HG03103 (cell line): ENCODE data around the gene RIPOR3.
"Not testable (repeated sequence)": the region's sequence is repeated elsewhere in the genome, so short reads cannot be mapped to it uniquely, and the experiment has no call there.

ENCODE experiments used
- ATAC-seq: cut with Tn5 transposase; IDR thresholded peaks from one replicate; pipeline ENCODE4 v1.9.1; 2021; ENCODE audit warnings: low read depth; ENCODE audit not compliant: unreplicated experiment

The RIPOR3 gene

DNA sequence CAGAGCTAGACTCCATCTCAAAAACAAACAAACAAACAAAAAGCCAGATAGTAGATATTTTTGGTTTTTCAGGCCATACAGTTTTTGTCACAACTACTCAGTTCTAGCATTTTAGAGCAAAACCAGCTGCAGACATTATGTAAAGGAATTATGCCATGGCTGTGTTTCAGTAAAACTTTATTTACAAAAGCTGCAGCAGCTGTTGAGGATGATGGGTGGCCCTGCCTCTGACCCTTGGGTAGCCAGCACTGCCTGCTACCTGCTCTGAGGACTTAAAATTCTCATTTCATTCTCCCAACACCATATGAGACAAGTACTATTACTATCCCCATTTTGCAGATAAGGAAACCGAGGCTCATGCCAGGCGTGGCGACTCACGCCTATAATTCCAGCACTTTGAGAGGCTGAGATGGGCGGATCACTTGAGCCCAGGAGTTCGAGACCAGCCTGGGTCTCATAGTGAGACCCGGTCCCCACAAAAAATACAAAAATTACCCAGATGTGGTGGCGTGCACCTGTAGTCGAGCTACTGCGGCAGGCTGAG is 56.3 kb downstream of the RIPOR3 start:
- ATAC-seq: no peak

DNA sequence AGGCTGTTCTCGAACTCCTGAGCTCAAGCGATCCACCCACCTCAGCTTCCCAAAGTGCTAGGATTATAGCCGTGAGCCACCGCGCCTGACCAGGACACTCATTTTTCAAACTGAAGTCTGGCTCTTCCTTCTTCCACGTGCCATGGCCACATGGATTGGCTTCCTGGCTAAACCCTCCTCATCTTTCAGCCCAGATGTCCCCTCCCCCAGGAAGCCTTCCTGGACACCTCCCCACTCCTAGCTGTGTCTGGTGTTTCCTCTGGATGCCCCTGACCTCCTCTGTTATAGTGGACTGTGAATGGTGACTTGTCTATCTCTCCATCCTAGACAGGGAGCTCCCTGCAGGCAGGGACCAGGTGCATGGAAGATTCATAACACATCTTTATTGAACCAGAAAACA is 57.2 kb downstream of the RIPOR3 start:
- ATAC-seq: no peak

DNA sequence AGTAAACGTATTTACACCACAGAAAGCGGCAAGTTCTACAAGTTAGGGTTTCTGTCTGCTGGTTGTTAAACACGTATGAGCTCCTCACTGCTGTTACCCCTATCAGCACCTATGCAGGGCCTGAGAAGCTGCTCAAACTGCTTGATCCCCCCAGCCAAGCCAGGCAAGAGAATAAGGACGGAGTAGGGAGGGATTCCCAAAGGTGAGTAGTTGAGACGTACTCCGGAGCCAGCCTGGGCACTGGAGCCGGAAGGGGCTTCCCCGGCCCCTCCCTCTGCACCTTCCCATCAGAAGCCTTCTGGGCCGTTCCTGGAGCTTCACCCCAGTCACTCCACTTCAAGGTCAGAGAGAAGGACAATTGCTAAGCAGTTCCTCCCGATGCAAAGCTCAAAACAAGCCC is 58.0 kb downstream of the RIPOR3 start:
- no peak for ATAC-seq

DNA sequence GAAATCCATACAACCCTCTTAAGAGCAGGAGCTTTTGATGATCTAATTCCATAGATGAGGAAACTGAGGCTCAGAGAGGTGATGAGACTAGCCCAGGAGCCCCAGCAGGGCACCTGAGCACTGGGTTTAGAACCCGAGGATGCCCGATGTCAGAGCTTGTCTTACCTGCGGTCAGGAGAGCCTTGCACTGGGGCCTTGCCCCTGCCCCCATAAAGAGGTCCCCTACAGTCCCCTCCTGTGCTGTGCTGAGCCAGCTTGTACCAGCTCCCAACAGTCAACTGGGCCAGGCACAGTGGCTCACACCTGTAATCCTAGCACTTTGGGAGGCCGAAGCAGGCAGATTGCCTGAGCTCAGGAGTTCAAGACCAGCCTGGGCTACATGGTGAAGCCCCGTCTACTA is 58.6 kb downstream of the RIPOR3 start:
- no peak for ATAC-seq

DNA sequence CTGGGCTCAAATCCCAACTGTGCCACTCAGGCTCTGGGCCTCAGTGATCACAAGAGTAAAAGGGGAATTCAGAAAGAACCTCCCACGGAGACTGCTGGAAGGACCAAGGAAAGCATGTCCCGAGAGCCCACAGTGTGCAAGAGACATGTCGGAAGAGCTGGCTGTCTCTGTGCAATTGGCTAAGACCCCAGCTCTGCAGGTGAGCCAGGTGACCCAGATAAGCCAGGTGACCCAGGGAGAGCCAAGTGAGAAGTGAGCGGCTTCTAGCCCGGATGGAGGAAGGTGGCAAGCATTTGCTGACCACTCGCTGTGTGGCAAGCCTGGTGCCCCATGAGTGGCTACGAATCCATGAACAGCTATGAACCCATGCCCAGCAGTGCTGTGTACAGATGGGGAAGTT is 59.1 kb downstream of the RIPOR3 start:
- ATAC-seq: no peak

DNA sequence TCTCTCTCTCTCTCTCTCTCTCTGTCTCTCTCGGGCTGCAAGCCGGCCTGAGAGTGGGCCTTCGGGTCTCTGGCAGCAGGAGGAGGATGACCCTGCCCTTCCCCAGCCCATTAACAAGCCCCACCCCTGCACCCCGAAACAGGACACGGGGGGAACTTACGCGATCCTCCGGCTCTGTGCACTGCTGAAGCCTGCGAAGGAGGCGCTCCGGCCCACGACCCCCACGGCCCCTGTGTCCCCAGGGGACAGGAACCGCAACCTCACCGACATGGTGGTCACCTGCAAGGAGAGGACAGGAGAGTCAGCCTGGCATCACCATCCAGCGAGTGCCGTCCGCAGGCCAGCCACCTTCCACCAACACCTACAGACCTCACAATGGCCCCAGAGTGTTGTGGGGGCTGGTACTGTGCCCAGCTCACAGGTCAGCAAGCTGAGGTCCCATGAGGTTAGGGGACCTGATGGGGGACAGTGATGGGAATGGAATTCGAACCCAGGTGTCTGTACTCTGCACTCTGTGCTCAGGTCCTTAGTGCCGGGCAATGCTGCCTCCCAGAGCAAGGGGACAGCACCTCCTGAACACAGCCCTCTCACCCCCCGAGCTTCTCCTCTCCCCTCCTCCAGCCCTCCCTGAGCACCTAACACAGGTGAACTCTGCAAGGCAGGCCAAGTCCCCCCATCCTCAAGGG is 60.6 kb downstream of the RIPOR3 start:
- ATAC-seq: no peak

DNA sequence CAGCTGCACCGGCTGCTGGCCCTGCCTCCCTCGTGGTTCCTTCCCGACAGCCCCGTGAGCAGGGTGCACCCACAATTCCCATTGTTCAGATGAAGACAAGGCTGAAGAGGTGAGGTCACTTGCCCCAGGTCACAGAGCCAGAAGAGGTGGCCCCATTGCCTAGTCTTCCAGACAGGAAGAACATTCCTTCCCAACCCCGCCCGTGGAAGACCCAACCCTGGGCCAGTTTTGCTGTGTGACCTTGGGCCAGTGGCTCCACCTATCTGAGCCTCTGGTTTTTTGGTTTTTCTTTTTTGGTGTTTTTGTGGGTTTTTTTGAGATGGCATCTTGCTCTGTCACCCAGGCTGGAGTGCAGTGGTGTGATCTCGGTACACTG is 61.7 kb downstream of the RIPOR3 start:
- no peak for ATAC-seq

DNA sequence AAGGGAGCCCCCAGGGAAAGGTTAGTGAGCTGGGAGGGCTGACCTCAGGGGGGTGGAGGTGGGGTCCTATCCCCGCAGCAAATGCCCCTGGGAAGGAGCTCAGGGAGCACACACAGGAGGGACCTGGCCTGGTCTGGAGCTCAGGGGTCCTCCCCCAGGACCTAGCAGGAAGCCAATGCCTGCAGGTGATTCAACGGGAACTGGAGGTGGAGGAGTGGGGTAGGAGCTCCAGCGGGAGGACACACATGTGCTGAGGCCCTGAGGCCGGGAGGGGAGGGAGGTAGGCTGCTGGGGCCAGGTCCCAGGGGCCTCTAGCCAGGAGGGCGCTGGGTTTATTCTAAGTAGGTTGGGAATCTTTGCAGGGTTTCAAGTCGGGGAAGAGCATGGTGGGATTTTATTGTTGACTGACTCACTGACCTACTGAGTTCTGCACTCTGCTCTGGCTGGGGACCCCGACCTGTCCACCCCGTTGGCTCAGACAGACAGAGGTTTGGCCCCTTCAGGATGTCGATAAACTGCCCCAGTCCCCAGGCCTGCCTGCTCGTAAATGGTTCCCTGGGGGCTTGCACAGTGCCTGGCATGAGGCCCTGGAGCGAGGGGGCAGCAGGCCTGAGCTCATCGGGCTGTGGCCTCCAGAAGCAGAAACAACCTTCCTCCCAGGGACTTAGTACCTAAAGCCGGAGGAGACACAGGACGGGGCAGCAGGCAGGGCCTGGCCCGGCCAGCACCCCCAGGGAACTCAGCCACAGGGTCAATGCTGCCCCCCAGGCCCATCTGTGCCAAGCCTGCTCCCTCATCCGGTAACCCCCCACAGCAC is 62.3 kb downstream of the RIPOR3 start:
- no peak for ATAC-seq

DNA sequence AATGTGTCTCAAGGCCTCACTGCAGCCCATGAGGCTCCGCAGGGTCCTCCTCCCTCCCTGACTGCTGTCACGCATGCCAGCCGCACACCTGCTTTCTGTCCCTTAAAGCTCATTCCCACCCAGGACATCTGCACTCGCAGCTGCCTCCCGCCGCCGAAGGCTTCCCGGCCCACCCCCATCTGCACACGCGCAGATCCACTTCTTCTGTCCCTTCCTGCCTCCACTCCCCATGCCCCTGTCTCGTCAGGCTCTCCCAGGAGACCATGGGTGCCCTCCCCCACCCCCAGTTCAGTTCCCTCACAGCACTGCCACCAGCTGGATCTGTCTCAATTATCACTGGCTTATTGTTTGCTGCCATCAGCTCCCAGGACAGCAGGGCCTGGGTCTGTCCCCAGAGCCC is 63.0 kb downstream of the RIPOR3 start:
- no peak for ATAC-seq

DNA sequence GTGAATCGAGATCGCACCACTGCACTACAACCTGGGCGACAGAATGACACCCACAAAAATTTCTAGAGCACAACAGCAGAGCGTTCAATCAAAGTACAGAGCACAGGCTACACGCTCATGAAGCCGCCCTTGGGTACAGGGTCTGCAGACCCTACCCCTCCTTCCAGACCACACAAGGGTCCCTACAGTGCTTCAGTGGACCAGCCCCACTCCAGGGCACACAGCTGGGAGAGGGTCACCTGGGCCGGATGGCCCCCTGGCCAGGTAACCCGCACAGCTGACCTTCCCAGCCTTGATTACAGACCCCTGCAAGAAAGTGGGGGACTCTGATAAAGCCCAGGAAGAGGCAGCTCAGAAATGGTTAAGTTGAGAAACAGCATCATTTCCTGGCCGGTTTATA is 63.6 kb downstream of the RIPOR3 start:
- no peak for ATAC-seq

DNA sequence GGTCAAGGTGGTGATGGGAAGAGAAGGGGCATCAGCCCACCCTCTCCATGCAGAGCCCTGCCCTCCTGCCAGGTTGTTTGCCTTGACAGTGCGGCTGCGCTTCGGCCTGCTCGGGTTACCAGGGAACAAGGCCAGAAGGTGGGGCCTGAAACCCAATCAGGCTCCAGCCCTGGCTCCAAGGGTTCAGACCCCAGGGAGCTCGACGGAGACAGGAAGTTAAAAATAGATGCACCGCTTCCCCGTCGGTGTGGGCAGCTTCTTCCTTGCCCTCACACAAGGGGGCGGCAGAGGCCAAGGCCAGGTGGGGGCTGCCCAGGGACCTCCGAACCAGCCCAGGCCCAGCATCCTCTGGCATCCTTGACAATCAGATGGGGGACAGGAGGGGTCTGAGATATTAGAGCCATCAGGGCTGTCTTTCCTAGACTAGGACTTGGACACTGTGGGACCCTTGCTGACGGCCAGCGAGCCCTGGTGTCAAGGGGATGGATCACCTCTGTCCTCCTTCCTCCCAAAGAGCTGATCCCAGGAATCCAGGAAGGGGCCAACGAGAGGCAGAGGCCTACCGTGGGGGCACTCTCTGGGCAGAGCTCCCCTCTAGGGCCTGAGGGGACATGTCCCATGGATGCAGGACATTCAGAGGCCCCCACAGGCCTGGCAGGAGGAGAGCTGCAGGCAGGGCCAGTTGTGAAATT is 65.2 kb downstream of the RIPOR3 start:
- no peak for ATAC-seq

DNA sequence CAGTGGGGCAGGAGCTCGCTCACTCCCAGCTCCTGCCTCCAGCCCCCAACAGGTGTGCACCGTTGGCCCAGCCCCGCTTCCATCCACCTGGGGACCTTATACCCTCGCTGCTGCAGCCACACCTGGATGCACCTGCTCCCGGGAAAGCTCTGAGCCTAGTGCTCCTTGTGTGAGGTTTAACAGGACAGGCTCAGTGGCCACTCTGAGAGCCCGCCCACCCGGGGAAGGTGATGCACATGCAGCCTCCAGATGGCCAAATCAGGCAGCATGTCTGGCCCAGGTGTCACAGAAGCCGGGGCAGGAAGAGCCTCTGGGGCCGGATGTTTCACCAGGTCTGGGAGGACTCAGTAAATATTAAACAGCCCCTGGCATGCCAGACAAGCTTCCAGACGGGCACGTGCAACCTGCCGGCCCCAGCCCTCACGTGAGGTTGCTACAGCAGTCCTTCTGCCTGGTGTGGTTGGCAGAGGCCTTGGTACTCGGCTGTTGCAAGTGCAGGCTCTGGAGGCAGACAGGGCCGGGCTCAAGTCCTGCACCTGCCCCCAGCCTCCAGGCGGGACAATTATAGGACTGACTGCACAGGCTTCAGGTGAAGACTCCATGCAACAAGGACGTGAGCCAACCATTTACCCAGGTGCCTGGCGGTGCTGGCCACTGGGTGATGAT is 66.9 kb downstream of the RIPOR3 start:
- ATAC-seq: no peak

DNA sequence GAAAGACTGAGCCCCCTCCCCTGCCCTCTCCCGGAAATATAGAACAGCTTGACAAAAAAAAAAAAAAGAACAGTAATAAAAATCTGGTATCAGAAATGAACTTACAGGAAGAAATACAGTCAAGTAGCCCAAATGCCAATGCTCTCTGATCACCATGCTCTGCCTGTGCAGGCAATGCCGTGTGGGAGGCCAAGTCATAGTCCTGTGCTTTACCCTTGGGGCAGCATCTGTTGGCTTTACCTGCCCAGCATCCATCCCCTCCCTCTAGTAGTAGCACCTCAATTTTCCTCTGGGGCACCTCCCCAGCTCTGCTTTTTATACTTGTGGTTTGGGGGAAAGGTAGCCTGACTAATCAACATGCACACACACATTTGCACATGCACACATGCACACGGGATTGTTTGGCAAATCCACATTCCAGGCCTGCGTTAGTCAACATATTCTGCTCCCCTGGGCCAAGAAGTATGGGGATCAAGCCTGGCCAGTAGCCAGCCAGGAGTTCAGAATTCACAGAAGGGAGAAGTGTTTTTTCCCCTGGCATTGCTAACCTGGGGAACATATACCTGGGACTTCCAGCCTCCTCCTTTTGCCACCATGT is 70.2 kb downstream of the RIPOR3 start:
- ATAC-seq: no peak

DNA sequence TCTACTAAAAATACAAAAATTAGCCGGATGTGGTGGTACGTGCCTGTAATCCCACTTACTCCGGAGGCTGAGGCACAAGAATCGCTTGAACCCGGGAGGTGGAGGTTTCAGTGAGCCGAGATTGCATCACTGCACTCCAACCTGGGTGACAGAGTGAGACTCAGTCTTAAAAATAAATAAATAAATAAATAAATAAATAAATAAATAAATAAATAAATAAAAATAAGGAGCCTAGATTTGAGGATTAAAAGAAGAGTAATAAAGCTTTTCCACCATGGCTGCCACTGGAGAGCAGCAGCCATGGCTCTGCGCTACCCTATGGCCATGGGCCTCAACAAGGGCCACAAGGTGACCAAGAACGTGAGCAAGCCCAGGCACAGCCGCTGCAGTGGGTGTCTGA is 70.9 kb downstream of the RIPOR3 start:
- not testable (repeated sequence) for ATAC-seq

DNA sequence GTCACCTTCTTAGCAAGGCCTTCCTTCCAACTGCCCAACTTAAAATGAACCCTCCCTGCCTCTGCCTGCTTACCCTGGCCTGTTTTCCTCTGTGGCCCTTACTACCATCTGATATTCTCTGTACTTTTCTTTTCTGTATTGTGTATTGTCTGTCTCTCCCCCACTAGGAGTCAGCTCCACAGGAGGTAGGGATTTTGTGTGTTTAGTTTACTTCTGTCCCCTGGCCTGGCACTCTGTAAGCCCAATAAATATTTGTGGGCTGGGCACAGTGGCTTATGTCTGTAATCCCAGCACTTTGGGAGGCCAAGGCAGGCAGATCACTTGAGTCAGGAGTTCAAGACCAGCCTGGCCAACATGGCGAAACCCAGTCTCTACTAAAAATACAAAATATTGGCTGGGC is 72.8 kb downstream of the RIPOR3 start:
- ATAC-seq: no peak

DNA sequence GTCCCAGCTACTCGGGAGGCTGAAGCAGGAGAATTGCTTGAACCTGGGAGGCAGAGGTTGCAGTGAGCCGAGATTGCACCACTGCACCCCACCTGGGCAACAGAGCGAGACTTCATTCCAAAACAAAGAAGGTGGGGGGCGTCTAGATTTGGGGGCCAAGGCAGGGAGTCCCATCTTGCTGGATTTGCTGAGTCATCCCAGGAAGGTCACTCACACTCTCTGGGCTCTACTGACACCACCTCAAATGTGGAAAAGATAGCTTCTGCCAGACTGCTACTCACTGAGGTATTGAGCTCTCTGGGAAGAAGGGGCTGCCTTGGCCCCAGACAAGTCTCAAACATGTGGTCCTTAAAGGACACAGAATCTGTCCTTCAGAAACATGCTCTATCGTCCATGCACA is 74.3 kb downstream of the RIPOR3 start:
- ATAC-seq: no peak

DNA sequence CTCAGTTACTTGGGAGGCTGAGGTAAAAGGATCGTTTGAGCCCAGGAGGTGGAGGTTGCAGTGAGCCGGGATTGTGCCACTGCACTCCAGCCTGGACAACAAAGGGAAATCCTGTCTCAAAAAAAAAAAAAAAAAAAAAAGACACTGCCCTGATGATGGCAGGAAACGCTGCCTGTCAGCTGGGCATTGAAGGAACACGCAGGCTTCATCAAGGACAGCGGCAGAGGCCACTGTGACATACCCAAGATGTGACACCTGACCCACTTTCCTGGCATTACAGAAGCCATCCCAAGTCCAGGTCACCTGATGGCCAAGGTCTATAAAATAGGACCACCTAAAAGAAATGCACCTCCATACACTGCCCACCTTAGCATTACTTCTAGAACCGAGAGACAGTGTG is 75.9 kb downstream of the RIPOR3 start:
- no peak for ATAC-seq

DNA sequence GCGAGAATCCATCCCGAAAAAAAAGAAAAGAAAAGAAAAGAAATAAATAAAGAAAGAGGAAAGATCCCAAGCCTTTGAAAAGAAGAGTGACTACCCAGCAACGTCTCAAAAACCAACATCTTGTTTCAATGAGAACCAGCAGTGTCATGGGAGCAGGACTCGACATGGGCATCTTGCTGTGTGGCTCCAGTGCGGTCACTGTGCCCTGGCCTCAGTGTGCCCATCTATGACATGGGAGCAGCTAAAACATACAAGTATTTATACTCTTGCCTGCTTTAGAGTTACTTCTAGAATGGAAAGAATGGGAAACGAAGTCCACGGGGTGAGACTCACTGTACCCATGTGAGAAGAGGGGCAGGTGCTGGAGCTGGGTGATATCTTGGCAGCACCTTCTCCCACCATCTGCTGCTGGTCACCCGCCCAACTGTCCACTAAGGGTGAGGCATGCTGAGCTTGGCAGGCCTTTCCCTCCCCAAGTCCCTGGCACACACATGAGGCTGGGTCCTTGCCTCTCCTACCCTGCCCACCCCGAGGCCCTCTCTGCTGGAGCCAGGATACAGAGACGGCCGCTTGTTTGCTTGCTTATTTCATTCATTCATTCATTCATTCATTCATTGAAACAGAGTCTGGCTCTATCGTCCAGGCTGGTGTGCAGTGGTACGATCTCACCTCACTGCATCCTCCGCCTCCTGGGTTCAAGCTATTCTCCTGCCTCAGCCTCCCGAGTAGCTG is 77.7 kb downstream of the RIPOR3 start:
- no peak for ATAC-seq

DNA sequence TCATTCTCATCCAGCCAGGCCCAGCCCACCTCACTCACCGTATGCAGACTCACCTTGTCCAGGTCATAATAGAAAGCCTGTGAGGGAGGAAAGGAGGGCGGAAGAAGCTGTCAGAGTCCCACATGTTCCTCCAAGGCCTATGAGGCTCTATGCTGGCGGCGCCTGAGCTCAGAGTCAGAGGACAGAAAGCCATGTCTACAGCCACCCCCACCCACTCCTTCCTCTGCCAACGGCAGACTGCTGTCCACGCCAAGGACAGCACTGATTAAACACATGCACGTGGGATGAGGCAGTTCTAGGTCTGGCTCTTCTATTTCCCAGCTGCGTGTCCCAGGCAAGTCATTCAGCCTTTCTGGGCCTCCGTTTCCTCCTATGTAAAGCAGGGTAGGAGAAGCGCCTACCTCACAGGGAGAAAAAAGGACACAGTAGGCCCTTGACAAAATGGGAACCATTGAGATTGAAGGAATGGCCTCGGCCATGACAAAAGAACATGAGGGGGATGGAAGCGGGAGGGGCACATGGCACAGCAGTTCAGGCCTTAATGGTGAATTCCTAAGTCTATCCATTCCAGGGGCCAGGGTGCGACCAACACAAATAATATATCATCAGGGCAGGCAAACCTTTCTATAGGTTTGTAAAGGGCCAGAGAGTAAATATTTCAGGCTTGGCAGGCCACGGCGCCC is 80.1 kb downstream of the RIPOR3 start:
- no peak for ATAC-seq
